IMR-90 (cell line): ENCODE data around the gene SMIM22.

Source experiments
- BHLHE40 ChIP-seq: fragments of 150-350 bp; IDR thresholded peaks from 2 replicates; pipeline ENCODE4 v1.6.1; 2016; ENCODE audit warnings: mild to moderate bottlenecking, low read depth, low read length
- CEBPB ChIP-seq: IDR thresholded peaks from 2 replicates; pipeline ENCODE4 v1.6.1; 2012; ENCODE audit warnings: low read depth, low read length, improper control_type of control experiment
- CTCF ChIP-seq: conservative IDR thresholded peaks from 2 replicates; pipeline ENCODE4 v1.5.1; 2012; ENCODE audit warnings: mild to moderate bottlenecking, low read depth, low read length, improper control_type of control experiment
- ELK1 ChIP-seq: fragments of 150-350 bp; IDR thresholded peaks from 2 replicates; pipeline ENCODE4 v1.6.1; 2016; ENCODE audit warnings: low read depth, mild to moderate bottlenecking, low read length, moderate library complexity, borderline replicate concordance
- FOS ChIP-seq: fragments of 150-350 bp; IDR thresholded peaks from 2 replicates; pipeline ENCODE4 v1.6.1; 2016; ENCODE audit warnings: low read depth, low read length
- MAFK ChIP-seq: IDR thresholded peaks from 2 replicates; pipeline ENCODE4 v1.6.1; 2012; ENCODE audit warnings: low read depth, low read length, improper control_type of control experiment
- MXI1 ChIP-seq: IDR thresholded peaks from 2 replicates; pipeline ENCODE4 v1.6.1; 2012; ENCODE audit warnings: low read depth, mild to moderate bottlenecking, low read length, moderate library complexity, borderline replicate concordance
- POLR2A ChIP-seq: IDR thresholded peaks from 2 replicates; pipeline ENCODE4 v1.6.1; 2012; ENCODE audit warnings: mild to moderate bottlenecking, low read depth, low read length
- RAD21 ChIP-seq: IDR thresholded peaks from 2 replicates; pipeline ENCODE4 v1.6.1; 2012; ENCODE audit warnings: low read length, improper control_type of control experiment
- RCOR1 ChIP-seq: IDR thresholded peaks from 2 replicates; pipeline ENCODE4 v1.6.1; 2012; ENCODE audit warnings: mild to moderate bottlenecking, low read length, improper control_type of control experiment; ENCODE audit not compliant: insufficient replicate concordance
- RFX5 ChIP-seq: IDR thresholded peaks from 2 replicates; pipeline ENCODE4 v1.8.0; 2012; ENCODE audit warnings: low read depth, mild to moderate bottlenecking, low read length, moderate library complexity
- SMC3 ChIP-seq: fragments of 150-350 bp; IDR thresholded peaks from 2 replicates; pipeline ENCODE4 v1.6.1; 2016; ENCODE audit warnings: low read depth, mild to moderate bottlenecking, antibody characterized with exemption, low read length, moderate library complexity
- USF2 ChIP-seq: fragments of 150-350 bp; IDR thresholded peaks from 2 replicates; pipeline ENCODE4 v1.6.1; 2017; ENCODE audit warnings: mild to moderate bottlenecking, antibody characterized with exemption, low read length, low read depth

DNA sequence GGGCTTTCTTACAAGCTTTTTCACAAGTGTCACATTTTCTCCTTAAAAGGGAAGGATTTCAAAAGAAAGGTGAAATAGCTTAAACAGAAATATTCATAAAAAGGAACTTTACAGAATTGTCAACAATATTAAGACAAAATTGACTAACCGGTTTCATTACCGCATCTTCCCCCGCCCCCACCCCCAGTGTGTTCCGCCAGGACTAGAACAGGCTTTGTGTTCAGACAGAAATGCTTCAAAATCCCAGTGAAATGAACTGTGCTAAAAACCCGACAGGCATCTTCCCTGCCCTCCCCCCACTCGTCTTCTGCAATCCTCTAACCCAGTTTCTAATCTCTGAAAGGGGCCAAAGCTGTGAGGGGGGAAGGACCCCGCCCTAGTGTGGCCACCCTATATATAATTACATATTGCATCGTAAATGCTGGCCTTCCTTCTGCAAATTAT is 8.3 kb downstream of the SMIM22 start:
- TF ChIP-seq POLR2A = no peak
- no peak for TF ChIP-seq MXI1
- TF ChIP-seq CTCF = no peak
- TF ChIP-seq BHLHE40 = no peak
- TF ChIP-seq FOS = no peak
- no peak for TF ChIP-seq RCOR1
- no peak for TF ChIP-seq ELK1
- no peak for TF ChIP-seq RAD21
- TF ChIP-seq MAFK = no peak
- no peak for TF ChIP-seq CEBPB
- TF ChIP-seq RFX5 = no peak
- no peak for TF ChIP-seq SMC3
- no peak for TF ChIP-seq USF2
